GM12874 (cell line): ENCODE measurements around the gene ELK1.

Source experiments
- TF ChIP-seq, protein P1 (sequence below): IDR thresholded peaks from 2 replicates; pipeline ENCODE4 v1.5.1; 2011; ENCODE audit warnings: low read depth, mild to moderate bottlenecking, control low read depth, low read length, moderate library complexity; ENCODE audit not compliant: insufficient read depth

Gene ELK1

GRCh38 chrX:47587906-47588735, 62.2 kb downstream of the ELK1 start:
- TF ChIP-seq, protein P1, sequence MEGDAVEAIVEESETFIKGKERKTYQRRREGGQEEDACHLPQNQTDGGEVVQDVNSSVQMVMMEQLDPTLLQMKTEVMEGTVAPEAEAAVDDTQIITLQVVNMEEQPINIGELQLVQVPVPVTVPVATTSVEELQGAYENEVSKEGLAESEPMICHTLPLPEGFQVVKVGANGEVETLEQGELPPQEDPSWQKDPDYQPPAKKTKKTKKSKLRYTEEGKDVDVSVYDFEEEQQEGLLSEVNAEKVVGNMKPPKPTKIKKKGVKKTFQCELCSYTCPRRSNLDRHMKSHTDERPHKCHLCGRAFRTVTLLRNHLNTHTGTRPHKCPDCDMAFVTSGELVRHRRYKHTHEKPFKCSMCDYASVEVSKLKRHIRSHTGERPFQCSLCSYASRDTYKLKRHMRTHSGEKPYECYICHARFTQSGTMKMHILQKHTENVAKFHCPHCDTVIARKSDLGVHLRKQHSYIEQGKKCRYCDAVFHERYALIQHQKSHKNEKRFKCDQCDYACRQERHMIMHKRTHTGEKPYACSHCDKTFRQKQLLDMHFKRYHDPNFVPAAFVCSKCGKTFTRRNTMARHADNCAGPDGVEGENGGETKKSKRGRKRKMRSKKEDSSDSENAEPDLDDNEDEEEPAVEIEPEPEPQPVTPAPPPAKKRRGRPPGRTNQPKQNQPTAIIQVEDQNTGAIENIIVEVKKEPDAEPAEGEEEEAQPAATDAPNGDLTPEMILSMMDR = no peak

DNA sequence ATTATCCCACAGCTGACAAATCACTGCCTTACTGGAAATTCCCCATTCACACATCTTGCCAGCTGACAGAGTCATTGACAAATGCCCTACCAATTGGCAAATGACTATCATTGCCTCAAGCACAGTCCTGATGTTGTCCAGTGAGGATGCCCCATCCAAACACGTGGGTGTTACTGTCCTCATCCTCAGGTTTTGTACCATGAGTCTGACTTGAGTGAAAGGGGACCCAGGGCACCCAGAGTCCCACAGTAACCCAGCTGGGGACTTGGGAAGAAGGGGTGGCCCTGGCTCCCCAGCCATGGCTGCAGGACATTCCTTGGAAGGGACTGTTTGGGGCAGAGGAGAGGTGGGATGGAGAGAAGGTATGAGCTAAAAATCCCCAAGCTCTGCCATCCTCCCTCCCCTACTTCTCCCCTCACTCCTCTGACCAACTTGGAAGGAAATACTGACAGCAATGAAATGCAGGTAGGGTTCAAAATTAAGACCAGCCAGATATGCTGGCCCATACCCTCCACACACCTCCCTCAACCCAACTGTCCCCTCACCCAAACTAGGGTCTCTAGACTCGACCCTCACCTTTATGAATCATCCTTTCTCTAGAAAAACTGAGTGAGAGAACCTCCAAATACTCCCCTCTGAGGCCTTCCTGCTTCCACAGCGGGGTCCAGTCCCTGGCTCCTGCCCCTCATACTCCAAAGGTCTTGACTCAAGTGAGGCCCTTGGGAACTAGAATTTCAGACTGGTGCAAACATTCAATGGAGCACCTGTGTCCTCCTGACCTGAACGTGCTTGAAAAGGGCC, 63.1 kb downstream of the ELK1 start:
- TF ChIP-seq, protein P1 = no peak

- TF ChIP-seq, protein P1 = no peak
Measured at GRCh38 chrX:47586043-47586787, 64.1 kb downstream of the ELK1 start.
